ENCODE measurements around the gene FBN1.

- TF ChIP-seq CTCF (conservative IDR thresholded peaks at IDR 0.05 in 1 of 2, IDR thresholded peaks at IDR 0.05 in 1 of 2; ENCODE audit: extremely low read depth in 1 of 2, insufficient read depth in 1 of 2, low read depth in 1 of 2, low read length in 2 of 2) (no peak), EZH2 (IDR thresholded peaks at IDR 0.05; ENCODE audit: borderline replicate concordance, low read length) (no peak)
These were observed 283.8 kb downstream of the FBN1 start for GRCh38 chr15:48361685-48362084.

All from mammary epithelial cell (primary cell).